Measurements from ENCODE around the gene SSPN. TPM values are rescaled to one million over a fixed set of nuclear protein-coding genes. Genes with fewer than 3 reads are reported as not detected.

The SSPN gene
- total and polyA plus RNA-seq, 9 of the 15 experiments (the other 6 are each of a cell fraction or from before 2014, with no cell fraction given) = 0.40 TPM; not detected in 8

DNA sequence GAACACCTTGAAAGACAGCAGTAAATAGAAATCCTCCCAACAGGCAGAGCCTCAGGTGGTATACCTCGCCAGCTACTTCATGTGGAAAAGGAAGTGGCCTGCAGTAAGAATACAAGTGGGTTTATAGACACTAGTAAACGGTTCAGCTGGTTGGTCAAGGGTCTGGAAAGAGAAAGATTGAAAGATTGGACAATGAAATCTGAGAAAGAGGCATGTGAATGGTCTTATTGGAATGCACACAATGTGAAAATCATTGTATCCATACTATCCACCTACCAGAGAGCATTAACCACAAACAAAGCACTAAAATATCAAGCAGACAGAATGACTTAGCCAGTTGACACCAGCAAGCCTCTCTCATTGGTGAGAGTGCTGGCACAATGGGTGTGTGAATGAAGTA lies 98.2 kb downstream of the SSPN start:
- ATAC-seq (no peak), FAIRE-seq (no peak), DNase-seq (ENCODE audit: extremely low read depth in 1 of 4, low spot score in 3 of 4) (no peak)
- Histone ChIP-seq H3K27me3 (ENCODE audit: control insufficient read depth in 2 of 2, insufficient read depth in 2 of 2, low read length in 2 of 2) (no peaks in the 10 kb centered on the region; a peak in 1 of 5 replicates), H4K20me1 (replicated peaks; ENCODE audit: control insufficient read depth, insufficient read depth, low read length) (no peaks in the 10 kb centered on the region), H3K27ac (ENCODE audit: extremely low read depth, low read depth, low read length) (no peak overlapping the region), H3K9me3 (replicated peaks; ENCODE audit: control insufficient read depth, insufficient read depth, low read depth, low read length) (no peaks in the 10 kb centered on the region), H3K36me3 (ENCODE audit: control insufficient read depth, insufficient read depth, low read length) (no peaks in the 10 kb centered on the region), H3K4me3 (no peak overlapping the region), H2AFZ (ENCODE audit: low read depth, low read length) (no peak overlapping the region), H3K9ac (ENCODE audit: insufficient read depth in 1 of 2, low read depth in 2 of 2, low read length in 2 of 2) (no peak overlapping the region), H3K4me2 (ENCODE audit: insufficient read depth, low read length) (no peak overlapping the region), H3K9me1 (ENCODE audit: control insufficient read depth, insufficient read depth, low read length) (no peaks in the 10 kb centered on the region), H3K79me2 (ENCODE audit: control insufficient read depth, insufficient read depth, low read length) (no peaks in the 10 kb centered on the region), H3K4me1 (replicated peaks in 1 of 2; ENCODE audit: control insufficient read depth in 2 of 2, insufficient read depth in 2 of 2, low read length in 2 of 2) (peaks cover 0 to 7% of the 10 kb centered on the region in 2 experiments; a peak in 3 of 5 replicates)
- in situ Hi-C loops (cut with MboI) = no loop called here
- no TSS peak for BruUV-seq (replicated peaks)
- ChIA-PET POLR2A (no interaction called here), CTCF (ENCODE audit: low intra/inter-chr PET ratio) (no interaction called here)
- 6% methylated on average over 2 of the region's 2 CpGs for WGBS (ENCODE audit: insufficient coverage, low coverage, missing lambda C conversion rate)
- intact Hi-C loops (cut with micrococcal nuclease) = no loop called here
- TF ChIP-seq FIP1L1 (IDR thresholded peaks at IDR 0.05; ENCODE audit: low read depth, low read length, poor library complexity, severe bottlenecking) (no peak), ZSCAN32 (CRISPR knock-in tag; IDR thresholded peaks at IDR 0.05) (no peak), TCFL5 (CRISPR knock-in tag; conservative IDR thresholded peaks at IDR 0.05) (no peak), FOXK2 (conservative IDR thresholded peaks at IDR 0.05 in 1 of 2, IDR thresholded peaks at IDR 0.05 in 1 of 2; ENCODE audit: low read depth in 2 of 2) (no peak), ZNF232 (CRISPR knock-in tag; IDR thresholded peaks at IDR 0.05) (no peak), MECOM (CRISPR knock-in tag; IDR thresholded peaks at IDR 0.05) (no peak), ZNF24 (IDR thresholded peaks at IDR 0.05) (no peak), IFI16 (CRISPR knock-in tag; IDR thresholded peaks at IDR 0.05) (no peak)
- TF ChIP-seq, protein P1, sequence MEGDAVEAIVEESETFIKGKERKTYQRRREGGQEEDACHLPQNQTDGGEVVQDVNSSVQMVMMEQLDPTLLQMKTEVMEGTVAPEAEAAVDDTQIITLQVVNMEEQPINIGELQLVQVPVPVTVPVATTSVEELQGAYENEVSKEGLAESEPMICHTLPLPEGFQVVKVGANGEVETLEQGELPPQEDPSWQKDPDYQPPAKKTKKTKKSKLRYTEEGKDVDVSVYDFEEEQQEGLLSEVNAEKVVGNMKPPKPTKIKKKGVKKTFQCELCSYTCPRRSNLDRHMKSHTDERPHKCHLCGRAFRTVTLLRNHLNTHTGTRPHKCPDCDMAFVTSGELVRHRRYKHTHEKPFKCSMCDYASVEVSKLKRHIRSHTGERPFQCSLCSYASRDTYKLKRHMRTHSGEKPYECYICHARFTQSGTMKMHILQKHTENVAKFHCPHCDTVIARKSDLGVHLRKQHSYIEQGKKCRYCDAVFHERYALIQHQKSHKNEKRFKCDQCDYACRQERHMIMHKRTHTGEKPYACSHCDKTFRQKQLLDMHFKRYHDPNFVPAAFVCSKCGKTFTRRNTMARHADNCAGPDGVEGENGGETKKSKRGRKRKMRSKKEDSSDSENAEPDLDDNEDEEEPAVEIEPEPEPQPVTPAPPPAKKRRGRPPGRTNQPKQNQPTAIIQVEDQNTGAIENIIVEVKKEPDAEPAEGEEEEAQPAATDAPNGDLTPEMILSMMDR (IDR thresholded peaks at IDR 0.05 in 2 of 3, conservative IDR thresholded peaks at IDR 0.05 in 1 of 3; ENCODE audit: insufficient read depth in 2 of 3, low read depth in 1 of 3, low read length in 3 of 3) = no peak
- TF ChIP-seq, protein P2, sequence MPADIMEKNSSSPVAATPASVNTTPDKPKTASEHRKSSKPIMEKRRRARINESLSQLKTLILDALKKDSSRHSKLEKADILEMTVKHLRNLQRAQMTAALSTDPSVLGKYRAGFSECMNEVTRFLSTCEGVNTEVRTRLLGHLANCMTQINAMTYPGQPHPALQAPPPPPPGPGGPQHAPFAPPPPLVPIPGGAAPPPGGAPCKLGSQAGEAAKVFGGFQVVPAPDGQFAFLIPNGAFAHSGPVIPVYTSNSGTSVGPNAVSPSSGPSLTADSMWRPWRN (IDR thresholded peaks at IDR 0.05; ENCODE audit: low read depth) = no peak
- TF ChIP-seq, protein P3, sequence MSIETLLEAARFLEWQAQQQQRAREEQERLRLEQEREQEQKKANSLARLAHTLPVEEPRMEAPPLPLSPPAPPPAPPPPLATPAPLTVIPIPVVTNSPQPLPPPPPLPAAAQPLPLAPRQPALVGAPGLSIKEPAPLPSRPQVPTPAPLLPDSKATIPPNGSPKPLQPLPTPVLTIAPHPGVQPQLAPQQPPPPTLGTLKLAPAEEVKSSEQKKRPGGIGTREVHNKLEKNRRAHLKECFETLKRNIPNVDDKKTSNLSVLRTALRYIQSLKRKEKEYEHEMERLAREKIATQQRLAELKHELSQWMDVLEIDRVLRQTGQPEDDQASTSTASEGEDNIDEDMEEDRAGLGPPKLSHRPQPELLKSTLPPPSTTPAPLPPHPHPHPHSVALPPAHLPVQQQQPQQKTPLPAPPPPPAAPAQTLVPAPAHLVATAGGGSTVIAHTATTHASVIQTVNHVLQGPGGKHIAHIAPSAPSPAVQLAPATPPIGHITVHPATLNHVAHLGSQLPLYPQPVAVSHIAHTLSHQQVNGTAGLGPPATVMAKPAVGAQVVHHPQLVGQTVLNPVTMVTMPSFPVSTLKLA (conservative IDR thresholded peaks at IDR 0.05) = no peak
- TF ChIP-seq, protein P4, sequence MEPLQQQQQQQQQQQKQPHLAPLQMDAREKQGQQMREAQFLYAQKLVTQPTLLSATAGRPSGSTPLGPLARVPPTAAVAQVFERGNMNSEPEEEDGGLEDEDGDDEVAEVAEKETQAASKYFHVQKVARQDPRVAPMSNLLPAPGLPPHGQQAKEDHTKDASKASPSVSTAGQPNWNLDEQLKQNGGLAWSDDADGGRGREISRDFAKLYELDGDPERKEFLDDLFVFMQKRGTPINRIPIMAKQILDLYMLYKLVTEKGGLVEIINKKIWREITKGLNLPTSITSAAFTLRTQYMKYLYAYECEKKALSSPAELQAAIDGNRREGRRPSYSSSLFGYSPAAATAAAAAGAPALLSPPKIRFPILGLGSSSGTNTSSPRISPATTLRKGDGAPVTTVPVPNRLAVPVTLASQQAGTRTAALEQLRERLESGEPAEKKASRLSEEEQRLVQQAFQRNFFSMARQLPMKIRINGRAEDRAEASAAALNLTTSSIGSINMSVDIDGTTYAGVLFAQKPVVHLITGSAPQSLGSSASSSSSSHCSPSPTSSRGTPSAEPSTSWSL (CRISPR knock-in tag; IDR thresholded peaks at IDR 0.05; ENCODE audit: borderline replicate concordance) = no peak
- TF ChIP-seq, protein P5, sequence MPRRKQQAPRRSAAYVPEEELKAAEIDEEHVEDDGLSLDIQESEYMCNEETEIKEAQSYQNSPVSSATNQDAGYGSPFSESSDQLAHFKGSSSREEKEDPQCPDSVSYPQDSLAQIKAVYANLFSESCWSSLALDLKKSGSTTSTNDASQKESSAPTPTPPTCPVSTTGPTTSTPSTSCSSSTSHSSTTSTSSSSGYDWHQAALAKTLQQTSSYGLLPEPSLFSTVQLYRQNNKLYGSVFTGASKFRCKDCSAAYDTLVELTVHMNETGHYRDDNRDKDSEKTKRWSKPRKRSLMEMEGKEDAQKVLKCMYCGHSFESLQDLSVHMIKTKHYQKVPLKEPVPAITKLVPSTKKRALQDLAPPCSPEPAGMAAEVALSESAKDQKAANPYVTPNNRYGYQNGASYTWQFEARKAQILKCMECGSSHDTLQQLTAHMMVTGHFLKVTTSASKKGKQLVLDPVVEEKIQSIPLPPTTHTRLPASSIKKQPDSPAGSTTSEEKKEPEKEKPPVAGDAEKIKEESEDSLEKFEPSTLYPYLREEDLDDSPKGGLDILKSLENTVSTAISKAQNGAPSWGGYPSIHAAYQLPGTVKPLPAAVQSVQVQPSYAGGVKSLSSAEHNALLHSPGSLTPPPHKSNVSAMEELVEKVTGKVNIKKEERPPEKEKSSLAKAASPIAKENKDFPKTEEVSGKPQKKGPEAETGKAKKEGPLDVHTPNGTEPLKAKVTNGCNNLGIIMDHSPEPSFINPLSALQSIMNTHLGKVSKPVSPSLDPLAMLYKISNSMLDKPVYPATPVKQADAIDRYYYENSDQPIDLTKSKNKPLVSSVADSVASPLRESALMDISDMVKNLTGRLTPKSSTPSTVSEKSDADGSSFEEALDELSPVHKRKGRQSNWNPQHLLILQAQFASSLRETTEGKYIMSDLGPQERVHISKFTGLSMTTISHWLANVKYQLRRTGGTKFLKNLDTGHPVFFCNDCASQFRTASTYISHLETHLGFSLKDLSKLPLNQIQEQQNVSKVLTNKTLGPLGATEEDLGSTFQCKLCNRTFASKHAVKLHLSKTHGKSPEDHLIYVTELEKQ (CRISPR knock-in tag; IDR thresholded peaks at IDR 0.05) = no peak

Measured in K562 (cell line).